Dermis blood vessel endothelial cell (primary cell): ENCODE data around the gene NR5A1. TPM values are rescaled to one million over a fixed set of nuclear protein-coding genes. Genes with fewer than 3 reads are reported as not detected.

ENCODE experiments used
- DNase-seq: peaks from one replicate; pipeline ENCODE4 v3.0.0; 2010
- total RNA-seq: library from RNA; depleted of rRNA; stranded (reverse); fragments of >200 nt; gene quantifications from 2 replicates; pipeline ENCODE4 v1.2.3, GENCODE V29; 2014

The NR5A1 gene
- total RNA-seq, 1 donor from 2014 or later, result not detected

DNA sequence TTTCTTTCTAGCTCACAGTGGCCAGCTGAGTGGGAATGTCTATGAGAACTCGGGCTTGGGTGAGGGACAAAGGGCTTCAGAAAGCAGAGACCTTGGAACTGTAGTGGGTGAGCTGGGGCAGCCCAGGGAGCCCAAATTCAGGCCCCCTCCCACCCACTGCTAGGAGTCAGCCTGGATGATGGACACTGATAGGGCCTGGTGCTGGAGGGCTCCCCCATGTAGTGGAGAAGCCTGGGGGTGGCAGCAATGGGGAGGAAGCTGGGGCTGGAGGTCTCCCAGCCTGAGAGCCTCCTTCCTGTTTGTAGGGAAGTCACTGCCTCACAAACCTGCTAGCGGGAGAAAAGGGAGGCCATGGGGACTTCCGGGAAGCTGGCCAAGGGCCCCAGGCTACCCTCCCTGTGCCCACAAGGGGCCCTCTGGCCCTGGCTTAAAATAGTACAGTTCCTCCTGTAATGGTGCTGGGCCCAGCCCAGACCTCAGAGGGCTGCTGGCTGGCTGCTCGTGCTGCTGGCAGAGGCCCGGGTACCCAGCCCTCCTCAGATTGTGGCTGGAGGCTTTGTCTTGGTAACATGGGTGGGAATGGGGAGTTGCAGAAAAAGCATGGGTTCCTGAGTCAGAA lies 6.3 kb upstream of the NR5A1 start:
- no peak for DNase-seq

DNA sequence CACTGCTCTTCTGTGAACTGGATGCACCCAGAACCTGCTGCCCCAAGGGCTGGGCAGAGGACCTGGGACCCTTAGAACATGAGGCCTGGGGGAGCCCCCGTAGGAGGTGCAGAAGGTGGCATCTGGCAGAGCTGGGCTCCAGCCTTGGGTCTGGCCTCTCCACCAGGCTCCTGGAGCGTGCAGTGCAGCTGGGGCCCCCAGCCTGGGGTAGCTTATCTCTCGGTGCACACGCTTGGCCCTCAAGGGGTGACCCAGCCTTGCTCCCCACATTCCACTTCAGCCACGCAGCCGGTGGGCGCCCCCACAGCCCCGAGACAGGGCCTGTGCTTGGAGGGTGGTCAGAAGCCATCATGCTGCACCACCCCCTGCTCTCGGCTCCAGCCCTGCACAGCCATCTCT lies 5.6 kb upstream of the NR5A1 start:
- DNase-seq, result no peak

DNA sequence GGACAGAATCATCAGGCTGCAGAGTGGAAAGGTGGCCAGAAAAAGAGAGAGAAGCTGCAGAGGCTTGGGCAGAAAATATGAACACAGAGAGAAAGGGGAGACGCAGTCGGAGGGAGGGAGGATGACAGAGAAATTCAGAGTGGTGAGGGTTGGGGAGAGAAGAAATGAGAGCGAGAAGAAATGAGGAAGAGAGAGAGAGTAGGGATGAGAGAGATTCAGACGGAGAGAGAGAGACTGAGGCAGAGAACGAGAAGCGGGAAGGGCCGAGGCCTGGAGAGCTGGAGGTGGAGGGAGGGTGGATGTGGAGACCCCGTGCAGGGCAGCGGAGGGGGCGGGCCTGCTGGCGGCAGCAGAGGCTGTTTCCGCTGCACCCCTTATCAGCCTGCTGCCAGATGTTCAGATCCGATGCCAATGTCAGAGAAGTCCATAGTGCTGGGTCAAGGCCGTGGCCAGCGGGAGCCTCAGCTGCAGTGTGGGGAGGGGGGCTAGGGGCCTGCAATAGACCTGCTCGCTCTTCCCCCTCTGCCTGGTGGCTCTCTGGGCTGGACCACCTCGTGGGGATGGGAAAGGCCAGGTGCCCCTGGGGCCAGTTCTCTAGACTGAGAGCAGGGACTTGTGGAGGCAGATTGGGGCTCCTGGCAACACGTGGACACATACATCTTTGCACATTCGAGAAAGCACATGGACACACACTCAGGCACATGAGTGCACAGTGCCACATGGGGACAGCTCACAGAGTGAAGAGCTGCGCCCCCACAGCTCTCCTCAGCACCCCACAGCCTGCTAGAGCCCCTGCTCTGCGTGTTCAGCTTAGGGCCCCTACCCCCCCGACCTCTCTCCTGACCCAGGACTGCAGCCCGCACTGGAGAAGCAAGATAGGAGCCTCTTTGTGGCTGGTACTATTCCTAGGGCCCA lies 4.9 kb upstream of the NR5A1 start:
- DNase-seq, result peak; percentile 14

DNA sequence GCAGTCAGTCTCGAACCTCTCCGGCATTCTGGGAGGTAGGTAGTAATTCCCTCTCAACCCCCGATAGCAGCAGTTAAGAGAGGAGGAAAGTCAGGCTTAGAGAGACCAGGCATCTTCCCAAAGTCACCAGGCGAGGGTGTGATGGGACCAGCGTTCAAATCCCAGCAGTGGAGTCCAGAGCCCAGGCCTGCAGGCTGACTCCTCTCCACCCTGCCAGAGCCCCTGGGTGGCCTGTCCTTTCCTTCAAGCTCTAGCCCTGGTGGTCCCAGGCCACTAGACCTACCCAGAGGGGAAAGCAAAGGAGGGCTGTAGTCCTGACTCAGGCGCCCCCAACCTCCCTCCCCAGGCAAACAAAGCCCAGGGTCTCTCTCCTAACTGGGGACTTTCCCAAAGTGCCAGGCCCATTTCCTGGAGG lies 4.2 kb upstream of the NR5A1 start:
- DNase-seq, result no peak

DNA sequence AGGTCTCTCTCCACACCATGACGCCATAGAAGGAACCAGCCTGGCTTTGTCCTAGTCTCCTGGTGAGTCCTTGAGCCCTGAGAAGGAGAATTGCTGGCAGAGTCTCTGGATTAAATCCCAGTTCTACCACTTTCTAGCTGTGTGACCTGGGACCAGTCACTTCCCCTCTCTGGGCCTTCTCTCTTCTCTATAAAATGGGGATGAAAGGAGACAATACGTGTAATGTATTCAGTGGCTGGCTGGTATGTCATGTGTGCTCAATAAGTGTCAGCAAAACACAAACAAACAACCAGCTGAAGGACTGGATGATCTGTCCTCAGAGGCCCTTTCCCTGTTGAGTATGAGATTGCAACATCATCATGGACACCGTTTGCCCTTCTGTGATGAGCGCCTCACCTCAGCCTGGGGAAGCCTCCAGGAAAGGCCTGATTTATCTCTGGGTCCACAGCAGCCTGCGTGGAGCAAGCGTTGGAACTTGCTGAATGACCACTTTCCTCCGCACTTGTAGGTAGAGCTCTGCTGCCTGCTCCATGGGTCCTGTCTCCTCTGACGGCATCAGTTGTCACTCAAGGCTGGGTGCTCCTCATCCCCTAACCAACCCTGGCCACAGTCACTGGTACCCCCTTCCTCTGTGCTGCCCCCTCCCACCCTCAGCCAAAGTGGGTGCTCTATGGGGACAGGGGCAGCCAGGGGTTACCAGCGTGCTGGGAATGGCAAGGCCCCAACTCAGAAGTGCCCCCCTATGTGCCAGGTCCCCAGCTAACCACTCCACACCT lies 3.6 kb upstream of the NR5A1 start:
- no peak for DNase-seq

DNA sequence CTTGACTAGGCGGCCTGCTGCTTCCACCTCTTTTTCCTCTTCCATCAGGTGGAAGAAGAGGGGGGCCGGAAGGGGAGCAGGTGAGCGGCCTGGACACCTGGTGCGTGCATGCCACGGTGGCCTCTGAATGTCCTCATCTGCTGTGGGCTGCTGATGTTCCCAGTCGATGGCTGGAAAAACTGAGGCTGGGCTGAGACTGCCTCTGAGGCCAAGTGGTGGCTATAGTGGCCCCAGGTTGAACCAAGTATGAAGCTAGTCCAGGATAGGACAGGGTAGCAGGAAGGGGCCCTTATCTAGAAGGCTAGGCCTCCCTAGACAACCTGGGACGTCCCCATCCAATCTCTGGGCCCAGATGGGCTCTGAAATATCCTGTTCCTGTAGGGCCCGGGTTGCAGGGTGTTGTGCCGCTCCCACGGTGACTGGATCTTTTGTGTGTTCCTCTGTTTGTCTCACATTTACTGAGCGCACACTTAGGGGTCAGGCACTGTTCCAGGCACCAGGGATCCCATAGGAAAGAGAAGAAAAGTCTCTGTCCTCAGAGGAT lies 753 bp upstream of the NR5A1 start:
- DNase-seq, result no peak

DNA sequence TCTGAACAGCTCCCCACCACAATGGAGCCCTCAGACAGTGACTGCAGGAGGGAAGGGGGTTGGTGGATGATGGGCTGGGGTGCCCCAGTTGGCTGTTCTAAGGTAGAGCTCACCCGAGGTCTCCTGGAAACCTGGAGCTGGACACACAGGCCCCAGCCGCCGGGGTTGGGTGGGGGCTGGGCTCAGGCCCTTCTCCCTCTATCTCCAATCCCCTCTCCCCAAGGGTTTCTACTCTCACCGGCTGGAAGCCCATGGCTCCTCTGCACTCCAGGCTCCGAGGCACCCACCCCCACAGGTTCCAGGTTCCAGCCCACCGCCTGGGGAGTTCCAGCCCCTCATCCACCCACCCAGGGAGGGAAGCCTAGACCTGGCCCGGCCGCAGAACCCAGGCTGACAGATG lies 766 bp downstream of the NR5A1 start:
- no peak for DNase-seq

DNA sequence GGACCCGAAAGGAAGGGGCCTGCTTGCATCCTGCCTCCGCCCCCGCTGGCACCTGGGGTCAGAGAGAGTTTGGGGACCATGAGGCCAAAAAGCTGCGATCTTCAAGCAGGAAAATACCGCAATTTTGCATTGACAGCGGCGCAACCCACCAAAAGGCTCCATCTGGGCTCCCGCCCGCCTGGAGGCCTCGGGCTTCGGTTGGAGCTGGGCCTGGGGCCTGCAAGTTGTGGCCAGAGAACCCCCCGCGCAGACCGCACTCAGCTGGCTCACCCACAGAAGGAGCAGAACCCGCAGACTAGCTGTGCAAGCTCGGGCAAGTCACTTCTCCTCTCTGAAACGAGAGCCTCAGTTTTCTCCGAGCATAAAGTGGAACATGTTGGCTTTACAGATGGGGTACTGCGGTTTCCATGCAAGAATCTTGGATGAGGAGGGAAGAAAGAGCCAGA lies 1.3 kb downstream of the NR5A1 start:
- DNase-seq, result no peak

DNA sequence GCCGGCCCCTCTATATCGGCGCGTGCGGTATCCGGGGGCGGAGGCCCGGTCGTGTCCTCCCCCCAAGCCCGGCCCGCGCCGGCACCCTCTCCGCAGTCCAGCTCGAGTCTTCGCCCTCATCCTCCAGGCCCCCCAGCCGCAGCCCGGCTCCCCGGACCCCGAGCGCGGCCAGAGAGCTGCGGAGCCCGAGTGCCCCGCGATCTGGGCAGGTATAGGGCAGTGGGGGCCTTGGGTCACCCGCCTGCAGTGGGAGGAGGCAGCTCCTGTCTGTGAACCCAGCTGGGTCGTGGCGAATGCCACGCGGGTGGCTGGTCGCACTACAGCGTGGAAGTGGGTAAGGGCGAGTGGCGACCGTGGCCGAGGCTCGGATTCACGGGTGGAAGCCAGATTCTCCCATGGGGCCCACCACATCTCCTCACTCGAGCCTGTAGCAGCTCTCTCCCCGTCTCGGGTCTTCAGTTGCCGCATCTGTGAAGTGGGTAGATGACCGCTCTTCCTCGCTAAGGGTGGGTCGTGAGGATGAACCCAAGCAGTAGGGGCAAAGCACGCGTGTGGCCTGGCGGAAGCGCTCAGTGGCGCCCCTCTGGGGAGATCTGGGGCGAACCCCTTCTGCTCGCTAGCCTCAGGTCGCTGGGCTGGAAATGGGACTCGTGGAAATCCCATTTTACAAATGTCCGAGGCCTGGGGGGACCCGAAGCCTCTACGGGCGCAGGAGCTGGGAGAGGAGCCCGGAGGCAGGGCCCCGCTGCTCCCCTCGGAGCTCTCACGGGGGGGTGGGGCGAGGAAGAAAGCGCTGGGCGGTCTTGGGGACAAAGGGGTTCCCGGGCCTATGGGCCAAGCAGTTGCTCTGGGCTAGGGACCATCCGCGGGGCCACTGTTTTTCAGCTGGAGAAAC lies 1.9 kb downstream of the NR5A1 start:
- no peak for DNase-seq

DNA sequence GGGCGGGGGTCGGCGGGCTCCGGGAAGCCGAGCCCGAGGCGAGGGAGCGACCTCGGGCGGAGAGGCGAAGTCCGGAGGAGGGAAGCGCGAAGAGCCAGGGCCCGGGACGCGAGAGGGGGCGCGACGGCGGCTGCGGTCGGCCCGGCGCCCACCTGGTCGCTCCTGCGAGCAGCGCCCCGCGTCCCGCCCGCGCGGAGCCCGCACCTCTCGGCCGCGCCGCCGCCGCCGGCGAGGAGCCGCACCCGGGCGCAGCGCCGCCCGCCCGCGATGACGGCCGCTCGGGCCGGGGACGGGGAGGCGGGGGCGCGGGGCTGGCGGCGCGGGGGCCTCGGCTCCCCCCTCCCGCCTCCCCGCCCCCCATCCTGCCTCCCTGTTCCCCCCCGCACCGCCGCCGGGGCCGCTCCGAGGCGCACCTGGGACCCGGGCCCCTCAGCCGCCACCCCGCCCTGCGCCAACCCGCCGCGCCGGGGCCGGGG lies 2.6 kb downstream of the NR5A1 start:
- no peak for DNase-seq

DNA sequence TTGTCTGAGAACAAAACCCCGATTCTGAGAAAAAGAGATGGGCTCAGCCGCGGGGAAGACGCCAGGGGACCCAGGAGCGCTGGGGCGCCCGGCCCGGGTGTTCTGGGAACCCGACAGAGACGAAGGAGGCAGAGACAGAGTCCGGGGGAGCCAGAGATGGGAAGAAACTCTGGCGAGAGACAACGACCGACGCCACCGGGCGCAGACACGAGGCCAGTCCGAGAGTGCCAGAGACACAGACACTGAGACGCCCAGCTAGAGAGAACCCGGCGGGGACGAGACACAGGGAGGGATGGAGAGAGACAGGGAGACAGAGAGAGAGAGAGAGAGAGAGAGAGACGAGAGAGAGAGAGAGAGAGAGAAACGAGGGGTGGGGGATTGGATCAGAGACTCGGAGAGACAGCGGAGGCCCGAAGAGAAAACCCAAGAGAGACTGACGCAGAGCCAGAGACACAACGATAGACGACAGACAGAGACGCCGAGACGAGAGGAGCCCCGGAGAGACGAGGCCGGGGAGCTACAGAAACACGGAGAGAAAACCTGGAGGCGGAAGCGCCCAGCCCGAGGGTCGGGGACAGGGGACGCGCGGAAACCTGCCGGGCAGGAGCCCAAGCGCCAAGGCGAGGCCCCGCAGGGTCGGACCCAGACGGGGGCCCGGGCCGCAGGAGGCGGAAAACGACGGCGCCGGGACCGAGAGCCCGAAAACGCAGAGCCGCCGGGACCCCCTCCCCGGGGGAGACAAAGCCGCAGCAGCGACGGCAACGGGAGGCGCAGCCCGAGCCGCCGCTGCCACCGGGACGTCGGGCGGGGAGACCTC lies 3.3 kb downstream of the NR5A1 start:
- DNase-seq, result no peak

DNA sequence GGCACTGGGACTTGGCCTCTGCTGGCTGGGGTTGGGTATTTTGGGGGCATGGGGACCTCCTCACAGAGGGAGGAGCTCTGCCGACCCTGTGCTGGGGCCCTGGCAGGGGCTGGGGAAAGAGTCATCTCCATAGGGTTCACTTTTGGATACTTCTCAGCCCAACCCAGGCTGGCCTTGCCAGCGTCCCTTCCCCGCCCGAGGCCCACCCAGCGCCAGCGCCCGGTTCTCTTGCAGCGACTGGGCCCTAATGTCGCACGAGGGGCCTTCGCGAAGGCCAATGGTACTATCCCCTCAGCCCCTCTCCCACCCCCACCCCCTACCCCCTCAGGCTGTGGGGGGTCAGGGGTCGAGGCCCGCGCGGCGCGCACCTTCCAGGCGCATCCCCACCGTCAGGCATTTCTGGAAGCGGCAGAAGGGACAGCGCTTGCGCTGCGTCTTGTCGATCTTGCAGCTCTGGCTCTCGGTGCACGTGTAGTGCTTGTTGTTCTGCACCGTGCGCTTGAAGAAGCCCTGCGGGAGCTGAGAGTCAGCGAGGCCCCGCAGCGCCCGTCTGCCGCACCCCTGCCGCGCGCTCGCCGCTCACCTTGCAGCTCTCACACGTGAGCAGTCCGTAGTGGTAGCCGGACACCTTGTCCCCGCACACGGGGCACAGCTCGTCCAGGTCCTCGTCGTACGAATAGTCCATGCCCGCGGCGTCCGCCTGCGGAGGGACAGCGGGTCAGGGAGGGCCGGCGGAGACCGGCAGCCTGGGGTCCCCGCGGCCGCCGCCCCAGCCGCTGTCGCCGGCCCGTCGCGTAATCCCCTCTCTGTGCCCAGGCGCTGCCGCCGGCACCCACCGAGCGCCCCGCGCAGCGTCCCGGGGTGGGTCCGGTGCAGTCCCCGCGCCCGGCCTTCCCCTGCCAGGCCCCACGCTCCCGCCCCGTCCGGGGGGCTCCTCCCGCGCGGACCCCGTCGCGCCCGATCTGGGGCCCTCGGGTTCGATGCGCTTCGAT lies 4.2 kb downstream of the NR5A1 start:
- peak; percentile 10 for DNase-seq

DNA sequence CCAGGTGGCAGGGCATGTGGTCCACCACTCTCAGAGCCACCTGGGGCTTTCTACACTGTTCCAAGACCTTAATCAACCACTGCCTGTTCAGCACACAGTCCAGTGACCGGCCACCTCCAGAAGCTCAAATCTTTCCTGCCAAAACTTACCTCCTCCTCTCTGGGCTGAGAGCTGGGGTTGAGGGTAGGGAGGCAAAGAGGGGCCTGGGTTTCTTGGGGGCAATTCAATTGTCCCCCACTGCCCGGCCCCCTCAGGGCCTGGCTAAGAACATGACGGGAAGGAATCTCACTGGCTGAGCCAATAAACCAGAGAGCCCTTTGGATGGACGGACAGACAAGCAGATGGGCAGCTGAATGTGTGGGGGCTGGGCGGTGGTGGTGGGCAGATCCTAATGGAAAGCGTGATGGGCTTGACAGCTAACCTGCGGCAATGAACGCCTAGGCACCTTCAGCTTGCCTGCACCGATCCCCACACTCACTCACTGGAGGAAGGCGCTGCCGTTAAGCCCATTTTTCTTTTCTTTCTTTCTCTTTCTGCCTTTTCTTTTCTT lies 5.4 kb downstream of the NR5A1 start:
- no peak for DNase-seq

DNA sequence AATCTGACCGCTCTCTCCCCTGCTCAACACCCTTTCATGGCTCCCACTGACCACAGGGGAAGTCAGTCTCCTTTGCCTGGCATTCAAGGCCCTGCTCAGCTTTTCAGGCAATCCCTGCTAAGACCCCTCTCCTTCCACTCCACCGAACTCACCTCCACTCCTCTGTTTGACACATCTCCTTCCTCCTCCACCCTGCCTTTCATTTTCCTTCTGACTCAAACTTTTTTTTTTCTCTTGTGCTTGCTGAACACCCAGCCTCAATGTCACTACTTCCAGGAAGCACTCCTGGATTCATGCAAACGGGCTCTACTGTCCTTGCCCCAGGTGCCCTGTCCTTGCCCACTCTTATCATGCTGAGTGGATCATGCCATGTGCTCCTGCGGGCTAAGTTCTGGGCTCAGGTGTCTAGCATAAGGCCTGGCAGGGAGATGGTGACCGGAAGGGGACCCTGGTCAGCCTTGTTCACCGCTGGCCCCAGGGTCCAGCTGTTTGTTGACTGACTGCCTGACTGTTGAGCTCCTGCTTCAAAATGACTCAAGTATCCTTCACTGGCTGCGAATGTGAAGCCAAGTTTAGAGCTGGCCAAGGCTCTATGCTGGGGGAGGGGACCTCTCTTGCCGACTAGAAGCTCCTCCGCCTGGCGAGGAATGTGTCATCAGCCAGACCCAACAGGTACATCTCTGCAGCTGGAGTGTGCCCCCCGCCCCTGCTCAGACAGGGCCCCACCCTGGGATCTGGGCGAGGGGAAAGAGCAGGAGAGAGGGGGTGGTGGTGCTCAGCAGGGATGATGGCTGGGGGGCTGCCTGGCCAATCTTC lies 6.2 kb downstream of the NR5A1 start:
- DNase-seq, result no peak

DNA sequence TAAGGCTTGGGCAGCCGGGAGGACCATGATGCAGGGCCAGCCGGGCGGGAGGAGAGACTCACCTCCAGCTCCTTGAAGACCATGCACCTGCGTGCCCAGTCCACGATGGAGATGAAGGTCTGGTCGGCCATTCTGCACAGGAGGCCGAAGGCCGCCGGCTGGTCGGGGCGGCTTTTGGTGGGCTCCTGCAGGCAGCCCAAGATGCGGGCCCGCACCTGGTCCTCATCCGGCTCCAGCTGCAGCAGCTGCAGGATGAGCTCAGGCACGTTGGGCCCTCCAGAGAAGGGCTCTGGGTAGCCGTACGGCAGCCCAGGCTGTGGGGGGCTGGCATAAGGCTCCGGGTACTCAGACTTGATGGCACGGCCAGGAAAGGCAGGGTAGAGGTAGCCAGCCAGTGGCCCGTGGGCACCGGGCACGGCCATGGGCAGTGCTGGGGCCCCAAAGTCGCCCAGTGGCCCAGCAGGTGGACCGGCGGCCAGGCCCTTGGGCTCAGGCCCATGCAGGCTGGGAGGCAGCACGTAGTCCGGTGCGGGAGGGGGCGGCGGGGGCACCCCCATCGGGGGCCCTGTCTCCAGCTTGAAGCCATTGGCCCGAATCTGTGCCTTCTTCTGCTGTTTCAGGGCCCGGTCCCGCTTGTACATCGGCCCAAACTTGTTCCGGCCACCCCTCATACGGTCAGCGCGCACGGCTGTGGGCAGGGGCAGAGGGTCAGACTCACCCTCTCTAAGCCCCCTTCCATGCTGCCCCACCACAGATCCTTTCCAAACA lies 7.0 kb downstream of the NR5A1 start:
- no peak for DNase-seq

DNA sequence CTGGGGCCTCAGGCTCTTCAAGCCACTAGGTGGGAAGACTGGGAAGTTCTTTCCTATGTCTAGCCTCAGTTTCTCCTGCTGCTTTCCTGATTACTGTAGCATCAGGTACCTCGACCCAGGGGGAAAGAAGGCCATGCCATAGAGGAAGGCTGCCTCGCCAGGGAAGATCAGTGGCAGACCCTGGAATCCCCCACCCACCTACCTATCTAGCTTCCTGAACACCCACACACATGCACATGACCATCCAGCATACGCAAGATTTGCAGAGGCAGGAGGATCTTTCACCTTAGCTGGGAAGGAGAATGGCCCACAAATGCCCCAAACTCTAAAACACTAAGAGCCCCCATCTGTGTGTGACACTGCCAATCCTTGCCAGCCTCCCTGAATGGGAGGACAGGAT lies 8.0 kb downstream of the NR5A1 start:
- DNase-seq, result no peak

DNA sequence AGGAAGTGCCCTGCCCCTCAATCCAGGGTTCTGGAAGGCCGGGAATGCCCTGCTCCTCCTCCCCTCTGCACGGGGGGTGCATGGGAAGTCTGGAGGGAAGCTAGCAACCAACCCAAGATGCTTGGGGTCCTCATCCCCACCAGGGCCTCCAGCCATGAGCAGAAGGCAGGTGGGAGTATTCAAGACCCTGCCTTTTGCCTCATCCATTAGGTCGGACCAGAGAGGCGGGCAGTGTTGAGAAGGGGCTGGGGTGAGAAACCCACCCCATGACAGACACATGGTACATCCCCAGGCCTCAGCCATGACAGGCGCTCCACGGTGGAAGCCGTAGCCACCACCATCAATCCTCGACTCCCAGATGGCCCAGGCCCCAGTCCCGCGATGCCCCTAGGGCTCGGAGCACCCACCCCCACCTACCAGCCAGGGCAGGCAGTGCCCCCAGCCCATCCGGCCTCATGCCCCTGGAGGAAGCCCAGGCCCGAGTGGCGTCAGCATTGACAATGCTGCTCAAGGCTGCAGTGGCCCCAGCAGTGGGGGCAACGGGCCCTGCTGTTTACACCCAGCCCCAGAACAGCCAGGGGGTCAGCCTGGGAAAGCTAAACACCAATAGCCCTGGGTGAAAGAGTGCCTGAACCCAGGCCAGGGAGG lies 8.6 kb downstream of the NR5A1 start:
- DNase-seq, result no peak
